ENCODE data around the gene FZD8.

FZD8 gene

DNA sequence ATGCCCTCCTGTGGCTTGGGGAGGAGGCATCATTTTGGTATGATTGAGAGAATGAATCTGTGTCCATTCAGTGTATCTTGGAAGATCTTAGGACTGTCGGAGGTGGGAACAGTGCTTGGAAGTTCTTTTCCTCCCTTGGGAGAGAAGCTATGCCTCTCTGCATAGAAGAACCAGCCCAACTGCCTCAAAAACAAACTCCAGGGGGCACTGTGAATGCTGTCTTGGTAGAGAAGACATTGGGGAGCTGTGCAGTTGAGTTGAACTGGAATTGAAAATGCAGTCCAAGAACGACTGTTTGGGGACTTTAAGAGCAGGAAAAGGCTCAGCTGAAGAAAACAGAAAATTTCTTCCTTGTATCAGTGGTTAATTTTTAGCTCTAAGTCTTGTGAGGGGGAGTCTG, 41.9 kb downstream of the FZD8 start:
- no peak for ATAC-seq

DNA sequence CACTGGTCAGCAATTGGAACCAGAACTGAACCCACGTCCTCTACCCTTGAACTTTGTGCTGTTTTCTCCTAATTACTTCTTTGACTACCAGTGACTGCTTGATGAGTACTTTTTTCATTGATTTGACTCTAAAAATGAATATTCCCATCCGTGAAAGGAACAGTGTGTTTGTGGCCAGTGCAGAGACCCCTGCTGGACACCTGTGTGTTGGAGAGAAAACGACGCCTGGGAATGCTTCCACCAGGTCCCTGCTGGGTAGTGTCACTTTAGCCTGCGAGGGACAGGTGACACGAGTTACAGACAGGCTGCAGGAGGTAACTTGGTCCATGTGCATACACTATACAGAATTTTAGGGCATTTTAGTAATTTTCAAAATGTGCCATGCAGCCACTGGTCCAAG, 43.7 kb downstream of the FZD8 start:
- ATAC-seq, result no peak

DNA sequence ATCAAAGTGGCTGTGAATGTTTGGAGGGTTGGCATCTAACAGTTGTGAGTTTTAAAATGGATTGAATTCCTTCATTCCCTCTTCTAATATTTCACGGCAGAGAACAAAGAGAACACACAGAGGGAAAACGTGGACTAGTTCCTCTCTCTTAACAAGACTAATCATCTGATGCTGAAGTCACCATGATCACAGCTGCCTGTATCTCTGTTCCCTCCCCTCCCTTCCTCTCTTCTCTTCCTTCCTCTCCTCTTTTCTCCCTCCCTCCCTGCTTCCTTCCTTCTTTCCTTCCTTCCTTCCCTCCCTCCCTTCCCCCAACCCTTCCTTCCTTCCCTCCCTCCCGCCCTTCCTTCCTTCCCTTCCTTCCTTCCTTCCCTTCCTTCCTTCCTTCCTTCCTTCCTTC, 47.0 kb downstream of the FZD8 start:
- no peak for ATAC-seq

DNA sequence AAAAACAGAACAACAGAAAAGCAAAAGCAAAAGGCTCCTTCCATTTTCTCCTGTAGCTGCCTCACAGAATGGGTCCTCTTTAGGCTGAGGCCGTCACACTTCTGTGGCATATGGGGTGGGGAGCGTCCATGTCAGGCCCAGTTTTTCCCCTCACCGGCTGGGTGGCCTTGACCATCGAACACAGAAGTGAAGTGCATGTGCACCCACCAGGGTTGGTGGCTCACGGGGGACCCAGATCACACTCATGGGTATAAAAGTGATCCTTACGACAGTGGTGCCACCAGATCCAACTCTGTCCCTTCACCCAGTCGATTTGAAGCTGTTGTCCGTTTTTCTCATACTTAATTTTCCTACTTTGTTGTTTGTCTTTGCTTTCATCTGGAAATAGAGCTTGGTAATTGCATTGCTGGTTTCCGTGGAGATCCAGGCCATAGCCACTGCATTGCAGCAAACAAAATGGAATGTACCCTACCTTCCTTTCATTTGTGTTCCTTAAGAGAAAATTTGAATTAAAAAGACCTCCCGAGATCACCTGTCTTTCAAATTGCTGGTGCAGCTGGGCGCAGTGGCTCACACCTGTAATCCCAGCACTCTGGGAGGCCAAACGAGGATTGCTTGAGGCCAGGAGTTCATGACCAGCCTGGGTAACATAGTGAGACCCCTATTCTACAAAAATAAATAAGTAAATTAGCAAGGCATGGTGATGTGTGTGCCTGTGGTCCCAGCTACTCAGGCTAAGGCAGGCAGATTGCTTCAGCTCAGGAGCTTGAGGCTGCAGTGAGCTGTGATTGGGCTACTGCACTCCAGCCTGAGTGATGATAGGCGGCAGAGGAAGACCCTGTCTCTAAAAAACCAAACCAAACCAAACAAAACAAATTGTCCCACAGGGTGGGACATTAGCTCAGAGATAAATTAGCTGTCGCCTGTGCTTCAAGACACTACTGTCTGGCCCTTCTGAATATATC, 47.7 kb downstream of the FZD8 start:
- no peak for ATAC-seq

DNA sequence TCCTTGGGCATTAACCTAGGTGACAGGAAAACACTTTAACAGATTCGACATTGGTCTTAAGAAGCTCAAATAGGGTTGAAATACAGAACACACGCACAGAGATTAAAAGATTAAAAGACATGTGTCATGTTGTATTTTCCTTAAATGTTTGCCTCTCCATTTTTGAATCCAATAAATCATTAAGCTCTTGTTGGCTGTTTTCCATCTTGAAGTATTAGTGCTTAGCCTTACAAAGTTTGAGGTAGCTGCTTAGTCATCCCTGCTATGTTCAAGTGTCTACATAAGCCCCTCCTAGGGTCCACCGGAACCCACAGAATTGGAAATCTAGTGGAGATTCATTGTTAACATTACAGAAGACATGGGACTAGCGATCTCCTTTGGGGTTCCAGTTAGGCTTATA, 49.7 kb downstream of the FZD8 start:
- ATAC-seq, result no peak

DNA sequence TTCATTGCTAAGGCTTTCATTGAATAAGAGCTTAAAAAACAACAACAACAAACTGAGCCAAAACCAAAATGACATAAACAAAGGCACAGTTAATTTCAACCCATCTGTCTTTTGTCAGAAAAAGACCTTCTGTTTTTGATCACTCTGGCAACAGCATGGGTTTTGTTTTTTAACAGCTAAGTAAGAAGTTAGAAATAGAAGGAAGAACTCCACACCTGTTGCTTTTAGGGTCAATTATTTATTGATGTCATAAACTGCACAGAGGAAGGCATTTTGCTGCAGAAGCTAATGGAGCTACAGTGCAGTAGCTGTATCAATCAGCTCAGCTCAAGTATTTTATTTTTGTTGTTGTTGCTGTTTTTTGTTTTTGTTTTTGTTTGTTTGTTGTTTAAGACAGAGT, 53.3 kb downstream of the FZD8 start:
- no peak for ATAC-seq

Data from activated CD4-positive, CD25-positive, alpha-beta regulatory T cell treated with anti-CD3 and anti-CD28 coated beads, Interleukin-2, amount 50 U/mL, for 24 hours (primary cell).